H1 (cell line): ENCODE results near the gene ADGRL2. TPM values are rescaled to one million over a fixed set of nuclear protein-coding genes. Genes with fewer than 3 reads are reported as not detected.
A peak's percentile ranks its signal among the peaks of the same experiment; 100 is the strongest.

Source experiments
- CTCF ChIA-PET: fragments of 300-600 bp; sonication (Branson Sonifier 250); formaldehyde crosslinking; loops from one replicate; lab custom pipeline; 2021; ENCODE audit not compliant: partially characterized antibody; lab: Charles Lee
- POLR2A ChIA-PET: fragments of 300-600 bp; sonication (Branson Sonifier 250); formaldehyde crosslinking; loops from one replicate; lab custom pipeline; 2021; ENCODE audit warnings: inconsistent platforms; ENCODE audit not compliant: partially characterized antibody; lab: Charles Lee
- DNase-seq, 2 experiments: peaks; one replicate each; pipeline versions ENCODE4 v3.0.0 to v3.0.0-alpha.2; 2010 to 2022; ENCODE audit warnings: low spot score in 2 of 2, low read depth in 1 of 2, mixed read lengths in 1 of 2
- FAIRE-seq: peaks from 2 replicates; lab custom pipeline; 2011; peaks lifted over from hg19 to GRCh38; lab: Jason Lieb, UNC
- H2AFZ ChIP-seq: 2 replicates; pipeline ENCODE4 v1.8.1; 2012; ENCODE audit warnings: low read length, inconsistent platforms
- H2AK5ac ChIP-seq: 2 replicates; pipeline ENCODE4 v1.6.1; 2013; ENCODE audit warnings: low read depth, low read length
- H2BK120ac ChIP-seq: replicated peaks from 2 replicates; pipeline ENCODE3; 2013; ENCODE audit warnings: low read depth, low read length, inconsistent platforms
- H2BK12ac ChIP-seq: 2 replicates; pipeline ENCODE4 v1.6.1; 2013; ENCODE audit warnings: low read depth, low read length
- H2BK15ac ChIP-seq: 2 replicates; pipeline ENCODE4 v1.6.1; 2013; ENCODE audit warnings: low read length
- H2BK20ac ChIP-seq: 2 replicates; pipeline ENCODE4 v1.6.1; 2013; ENCODE audit warnings: low read length
- H2BK5ac ChIP-seq: 2 replicates; pipeline ENCODE4 v1.6.1; 2013; ENCODE audit warnings: low read depth, low read length
- H3K14ac ChIP-seq: 2 replicates; pipeline ENCODE4 v1.6.1; 2013; ENCODE audit warnings: inconsistent platforms; ENCODE audit not compliant: insufficient read length
- H3K18ac ChIP-seq: 2 replicates; pipeline ENCODE4 v1.6.1; 2013; ENCODE audit warnings: low read length; ENCODE audit errors: extremely low read depth
- H3K23ac ChIP-seq: 2 replicates; pipeline ENCODE4 v1.6.1; 2013; ENCODE audit warnings: inconsistent platforms; ENCODE audit not compliant: insufficient read length
- H3K23me2 ChIP-seq: 2 replicates; pipeline ENCODE4 v1.6.1; 2013; ENCODE audit warnings: low read depth, low read length
- H3K27ac ChIP-seq: 2 replicates; pipeline ENCODE4 v1.6.1; 2011; ENCODE audit warnings: low read depth, low read length, inconsistent platforms
- H3K27me3 ChIP-seq, 4 experiments: replicated peaks in 1 of 4; 1 replicate in 1 of 4; 2 replicates in 3 of 4; pipeline versions ENCODE4 v1.6.1 to v1.8.1; 2011 to 2013; ENCODE audit warnings: low read length in 3 of 4, mild to moderate bottlenecking in 3 of 4, inconsistent platforms in 2 of 4, mixed read lengths in 2 of 4, moderate library complexity in 1 of 4; ENCODE audit not compliant: control insufficient read depth in 3 of 4, insufficient read depth in 3 of 4; ENCODE audit errors: extremely low read depth in 1 of 4
- H3K36me3 ChIP-seq, 4 experiments: 2 replicates each; pipeline versions ENCODE4 v1.6.1 to v1.8.1; 2011 to 2013; ENCODE audit warnings: mild to moderate bottlenecking in 4 of 4, low read length in 3 of 4, moderate library complexity in 2 of 4, control low read depth in 1 of 4, inconsistent platforms in 1 of 4; ENCODE audit not compliant: insufficient read depth in 4 of 4, control insufficient read depth in 2 of 4
- H3K4ac ChIP-seq: replicated peaks from 2 replicates; pipeline ENCODE3; 2013; ENCODE audit warnings: low read length, low read depth, mixed read lengths, inconsistent platforms; ENCODE audit not compliant: insufficient read length
- H3K4me1 ChIP-seq, 4 experiments: replicated peaks in 1 of 4; 1 replicate in 1 of 4; 2 replicates in 3 of 4; pipeline versions ENCODE4 v1.6.1 to v1.8.1; 2011 to 2013; ENCODE audit warnings: low read length in 3 of 4, inconsistent platforms in 2 of 4, mixed read lengths in 1 of 4; ENCODE audit not compliant: insufficient read depth in 4 of 4, control insufficient read depth in 3 of 4
- H3K4me2 ChIP-seq, 2 experiments: 2 replicates each; pipeline versions ENCODE4 v1.6.1 to v1.8.1; 2011 to 2013; ENCODE audit warnings: low read depth in 2 of 2, low read length in 2 of 2, control low read depth in 1 of 2, inconsistent platforms in 1 of 2, mild to moderate bottlenecking in 1 of 2; ENCODE audit not compliant: insufficient read depth in 1 of 2
- H3K4me3 ChIP-seq, 4 experiments: fragments of 200-600, 300-600 bp in 1 of 4; sonication (generic), shearing (Covaris generic), sonication (Bioruptor Twin) in 1 of 4; 2 replicates each; pipeline versions ENCODE4 v1.5.1 to v1.8.1; 2011 to 2016; ENCODE audit warnings: low read length in 4 of 4, low read depth in 3 of 4, control low read depth in 2 of 4, inconsistent platforms in 2 of 4, mild to moderate bottlenecking in 2 of 4, mixed read lengths in 1 of 4, moderate library complexity in 1 of 4; ENCODE audit not compliant: insufficient read depth in 2 of 4; ENCODE audit errors: extremely low read depth in 1 of 4
- H3K56ac ChIP-seq: replicated peaks from 2 replicates; pipeline ENCODE3; 2013; ENCODE audit warnings: low read depth, mild to moderate bottlenecking, mixed read lengths, low read length, inconsistent platforms; ENCODE audit not compliant: insufficient read length
- H3K79me1 ChIP-seq: 2 replicates; pipeline ENCODE4 v1.6.1; 2013; ENCODE audit warnings: low read depth, low read length, control low read depth
- H3K79me2 ChIP-seq, 2 experiments: 2 replicates each; pipeline versions ENCODE4 v1.6.1 to v1.8.1; 2012 to 2013; ENCODE audit warnings: low read length in 2 of 2, mild to moderate bottlenecking in 2 of 2, inconsistent platforms in 1 of 2; ENCODE audit not compliant: insufficient read depth in 2 of 2, control insufficient read depth in 1 of 2
- H3K9ac ChIP-seq, 4 experiments: replicated peaks in 1 of 4; 1 replicate in 1 of 4; 2 replicates in 3 of 4; pipeline versions ENCODE4 v1.6.1 to v1.8.1; 2011 to 2013; ENCODE audit warnings: low read depth in 3 of 4, low read length in 3 of 4, control low read depth in 2 of 4, mild to moderate bottlenecking in 2 of 4, moderate library complexity in 2 of 4, inconsistent platforms in 1 of 4; ENCODE audit errors: extremely low read depth in 1 of 4
- H3K9me3 ChIP-seq, 2 experiments: 2 replicates each; pipeline versions ENCODE4 v1.6.1 to v1.8.1; 2012 to 2013; ENCODE audit warnings: mild to moderate bottlenecking in 2 of 2, moderate library complexity in 2 of 2, control low read depth in 1 of 2, inconsistent platforms in 1 of 2, low read depth in 1 of 2, low read length in 1 of 2, mixed read lengths in 1 of 2; ENCODE audit not compliant: insufficient read depth in 2 of 2
- H4K20me1 ChIP-seq, 2 experiments: replicated peaks in 1 of 2; 2 replicates each; pipeline versions ENCODE3 to v1.8.1; 2011 to 2013; ENCODE audit warnings: inconsistent platforms in 2 of 2, low read length in 2 of 2, mild to moderate bottlenecking in 1 of 2; ENCODE audit not compliant: insufficient read depth in 2 of 2, control insufficient read depth in 1 of 2
- H4K5ac ChIP-seq: 2 replicates; pipeline ENCODE4 v1.6.1; 2013; ENCODE audit warnings: low read length, low read depth, mixed read lengths, inconsistent platforms; ENCODE audit not compliant: insufficient read length
- H4K8ac ChIP-seq: 2 replicates; pipeline ENCODE4 v1.8.0; 2013; ENCODE audit warnings: mild to moderate bottlenecking, moderate library complexity, low read length, inconsistent platforms; ENCODE audit not compliant: insufficient read depth; ENCODE audit errors: extremely low read depth
- H4K91ac ChIP-seq: replicated peaks from 2 replicates; pipeline ENCODE3; 2013; ENCODE audit warnings: low read length, mixed read lengths, inconsistent platforms; ENCODE audit not compliant: insufficient read length
- BCL11A ChIP-seq, 2 experiments: IDR thresholded peaks; one replicate each; pipeline ENCODE4 v1.6.1; 2011; ENCODE audit warnings: low read depth in 2 of 2, low read length in 2 of 2, mild to moderate bottlenecking in 2 of 2
- FOSL1 ChIP-seq: IDR thresholded peaks from 2 replicates; pipeline ENCODE4 v1.6.1; 2011; ENCODE audit warnings: mild to moderate bottlenecking, low read depth, low read length, moderate library complexity; ENCODE audit not compliant: insufficient read depth
- HDAC2 ChIP-seq, 2 experiments: fragments of 300-600 bp in 1 of 2; sonication (generic) in 1 of 2; IDR thresholded peaks; 2 replicates each; pipeline ENCODE4 v1.6.1; 2011 to 2012; ENCODE audit warnings: low read depth in 2 of 2, low read length in 2 of 2, mild to moderate bottlenecking in 2 of 2, moderate library complexity in 2 of 2, borderline replicate concordance in 1 of 2, inconsistent platforms in 1 of 2
- KDM5A ChIP-seq: fragments of 200-600 bp; IDR thresholded peaks from 2 replicates; pipeline ENCODE4 v1.7.1; 2012; ENCODE audit warnings: mild to moderate bottlenecking, low read length, inconsistent platforms, mixed read lengths
- MAFK ChIP-seq: IDR thresholded peaks from 2 replicates; pipeline ENCODE4 v1.6.1; 2012; ENCODE audit warnings: low read depth, mild to moderate bottlenecking, improper control_type of control experiment, low read length
- NRF1 ChIP-seq: IDR thresholded peaks from 2 replicates; pipeline ENCODE4 v1.6.1; 2011; ENCODE audit warnings: mild to moderate bottlenecking, low read depth, low read length, improper control_type of control experiment
- PHF8 ChIP-seq: fragments of 200-600 bp; sonication (generic); conservative IDR thresholded peaks from 2 replicates; pipeline ENCODE4 v1.7.1; 2012; ENCODE audit warnings: low read depth, mild to moderate bottlenecking, inconsistent platforms, low read length, moderate library complexity
- RAD21 ChIP-seq, 2 experiments: IDR thresholded peaks in 1 of 2; conservative IDR thresholded peaks in 1 of 2; 2 replicates each; pipeline ENCODE4 v1.6.1; 2011; ENCODE audit warnings: low read depth in 2 of 2, low read length in 2 of 2, improper control_type of control experiment in 1 of 2, inconsistent platforms in 1 of 2, mild to moderate bottlenecking in 1 of 2, moderate library complexity in 1 of 2
- SAP30 ChIP-seq: fragments of 300-600 bp; sonication (generic); IDR thresholded peaks from 2 replicates; pipeline ENCODE4 v1.7.1; 2012; ENCODE audit warnings: low read length, moderate library complexity, mild to moderate bottlenecking, inconsistent platforms; ENCODE audit not compliant: insufficient read depth, insufficient replicate concordance
- SIRT6 ChIP-seq: IDR thresholded peaks from one replicate; pipeline ENCODE4 v1.7.1; 2012; ENCODE audit warnings: low read length, inconsistent platforms
- ZNF274 ChIP-seq: IDR thresholded peaks from 2 replicates; pipeline ENCODE4 v1.7.0; 2012; ENCODE audit warnings: low read length, borderline replicate concordance; ENCODE audit errors: extremely low read depth
- WGBS, 2 experiments: shearing (Covaris generic) in 1 of 2; methylation state at CpG; one replicate each; pipeline versions ENCODE4 v1.1.6 to v1.1.7; 2013 to 2015; ENCODE audit warnings: low lambda C conversion rate in 2 of 2, mixed read lengths in 2 of 2, inconsistent platforms in 1 of 2, low coverage in 1 of 2, missing lambda C conversion rate in 1 of 2; ENCODE audit not compliant: insufficient replicate concordance in 2 of 2, insufficient coverage in 1 of 2, insufficient read length in 1 of 2; ENCODE audit errors: extremely low coverage in 1 of 2, missing lambda C conversion rate in 1 of 2; 5-methylcytosine and 5-hydroxymethylcytosine counted together
- polyA plus RNA-seq, 7 experiments: library from polyadenylated mRNA; depleted of rRNA in 3 of 7; stranded (reverse) in 5 of 7; unstranded in 2 of 7; fragments of >200 nt in 5 of 7; fragments of 200-250 nt in 2 of 7; gene quantifications; 1 replicate in 5 of 7; 2 replicates in 1 of 7; 4 replicates in 1 of 7; pipeline versions ENCODE4 v1.2.1 to v1.2.3, GENCODE V29; 2011 to 2013; ENCODE audit warnings: missing spikeins in 2 of 7, mixed read lengths in 2 of 7
- total RNA-seq: library from RNA; stranded (reverse); fragmentation: NEBNext Ultra II Directional; extraction: Animal tissue kit (Norgen Biotek cat#: 25700); gene quantifications from 2 replicates; pipeline ENCODE4 v1.2.1, GENCODE V29; 2021

ADGRL2 gene
- total and polyA plus RNA-seq, 2 of the 8 experiments (the other 6 are each of a cell fraction or from before 2014, with no cell fraction given) = 113 to 124 TPM

- peaks cover 0 to 12% (median 0%) of the 10 kb centered on the region in 4 experiments; a peak in 2 of 7 replicates for H3K4me1 ChIP-seq
- POLR2A ChIA-PET = interaction anchor here (0.6 to 1.4 kb wide), 3 partner anchors 43 to 135 kb away, joined by 3 to 4 read pairs (median 3); no protein-coding TSS in a partner anchor
- no peak for FAIRE-seq
- no peak for TF ChIP-seq HDAC2 (IDR thresholded peaks at IDR 0.05; ENCODE audit: borderline replicate concordance in 1 of 2, low read depth in 2 of 2, low read length in 2 of 2)
- TF ChIP-seq RAD21 (IDR thresholded peaks at IDR 0.05 in 1 of 2, conservative IDR thresholded peaks at IDR 0.05 in 1 of 2; ENCODE audit: low read depth in 2 of 2, low read length in 2 of 2) = peak; percentile 32 to 49; a peak in 3 of 4 replicates
- TF ChIP-seq BCL11A (IDR thresholded peaks at IDR 0.05; ENCODE audit: low read depth in 2 of 2, low read length in 2 of 2) = no peak
- no peak for TF ChIP-seq FOSL1
- TF ChIP-seq MAFK = no peak
- TF ChIP-seq PHF8 = no peak
- no peak for TF ChIP-seq SAP30
- TF ChIP-seq SIRT6 = no peak
- no peak for TF ChIP-seq NRF1
- no peak for TF ChIP-seq KDM5A
- TF ChIP-seq ZNF274 = no peak
Measured at GRCh38 chr1:81781749-81782148, 19.0 kb upstream of the ADGRL2 start.

More at GRCh38 chr1:81781749-81782148, 19.0 kb upstream of the ADGRL2 start:
- Histone ChIP-seq H3K56ac (no peak overlapping the region), H4K91ac (no peak overlapping the region), H3K4me2 (no peak overlapping the region), H3K9me3 (no peaks in the 10 kb centered on the region), H3K9ac (no peak overlapping the region), H3K27ac (no peak overlapping the region), H3K4me3 (no peak overlapping the region), H2BK12ac (no peak overlapping the region), H3K23me2 (no peaks in the 10 kb centered on the region), H2BK20ac (no peak overlapping the region), H3K79me2 (no peaks in the 10 kb centered on the region), H3K36me3 (no peaks in the 10 kb centered on the region), H3K27me3 (no peaks in the 10 kb centered on the region), H4K5ac (no peak overlapping the region), H4K8ac (no peak overlapping the region), H2AFZ (no peak overlapping the region), H2BK5ac (no peak overlapping the region), H3K23ac (no peak overlapping the region), H3K79me1 (no peaks in the 10 kb centered on the region), H2BK15ac (no peak overlapping the region), H4K20me1 (no peaks in the 10 kb centered on the region), H3K18ac (no peak overlapping the region), H3K14ac (no peak overlapping the region), H2AK5ac (no peak overlapping the region), H3K4ac (no peak overlapping the region), H2BK120ac (no peak overlapping the region)
- no peak for DNase-seq
- CTCF ChIA-PET = interaction anchor here (0.6 to 3.2 kb wide), 19 partner anchors 9 to 565 kb away, joined by 3 to 11 read pairs (median 5); partner anchors contain the start of gene ADGRL2
- 66% methylated on average over 2 of the region's 2 CpGs; no CpG with 5 or more reads in 1 of the 2 experiments for WGBS, 2 experiments
